ENCODE data around the gene ACSM4.
"Not testable (repeated sequence)": the region's sequence is repeated elsewhere in the genome, so short reads cannot be mapped to it uniquely, and the experiment has no call there.

Gene ACSM4, protein sequence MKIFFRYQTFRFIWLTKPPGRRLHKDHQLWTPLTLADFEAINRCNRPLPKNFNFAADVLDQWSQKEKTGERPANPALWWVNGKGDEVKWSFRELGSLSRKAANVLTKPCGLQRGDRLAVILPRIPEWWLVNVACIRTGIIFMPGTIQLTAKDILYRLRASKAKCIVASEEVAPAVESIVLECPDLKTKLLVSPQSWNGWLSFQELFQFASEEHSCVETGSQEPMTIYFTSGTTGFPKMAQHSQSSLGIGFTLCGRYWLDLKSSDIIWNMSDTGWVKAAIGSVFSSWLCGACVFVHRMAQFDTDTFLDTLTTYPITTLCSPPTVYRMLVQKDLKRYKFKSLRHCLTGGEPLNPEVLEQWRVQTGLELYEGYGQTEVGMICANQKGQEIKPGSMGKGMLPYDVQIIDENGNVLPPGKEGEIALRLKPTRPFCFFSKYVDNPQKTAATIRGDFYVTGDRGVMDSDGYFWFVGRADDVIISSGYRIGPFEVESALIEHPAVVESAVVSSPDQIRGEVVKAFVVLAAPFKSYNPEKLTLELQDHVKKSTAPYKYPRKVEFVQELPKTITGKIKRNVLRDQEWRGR

GRCh38 chr12:7303772-7304171, at the start of gene ACSM4:
TSS of gene ACSM4 (plus strand) at chr12:7304072. CDS start at chr12:7304332, 260 bp downstream.
- no peak for DNase-seq

- DNase-seq: no peak
These were observed 44.8 kb upstream of the ACSM4 start for GRCh38 chr12:7259060-7259459.

DNA sequence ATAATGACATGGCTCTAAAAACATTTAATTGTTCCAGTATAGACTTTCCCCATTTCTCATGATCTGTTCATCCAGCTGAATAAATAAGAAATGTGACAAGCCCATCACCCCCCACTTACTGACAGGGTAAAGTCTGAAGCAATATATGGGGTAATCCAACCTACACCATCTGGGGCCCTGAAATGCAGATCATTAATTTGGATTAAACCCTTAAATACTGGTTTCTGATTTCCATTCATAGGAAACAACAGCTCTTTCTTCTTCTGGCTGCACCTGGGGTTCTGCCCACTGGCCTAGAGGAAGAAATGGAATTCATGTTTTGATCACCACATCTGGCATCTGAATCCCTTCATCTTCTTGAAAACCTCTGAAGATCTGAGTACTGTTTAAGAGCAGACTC, 39.3 kb upstream of the ACSM4 start:
- DNase-seq: no peak

DNA sequence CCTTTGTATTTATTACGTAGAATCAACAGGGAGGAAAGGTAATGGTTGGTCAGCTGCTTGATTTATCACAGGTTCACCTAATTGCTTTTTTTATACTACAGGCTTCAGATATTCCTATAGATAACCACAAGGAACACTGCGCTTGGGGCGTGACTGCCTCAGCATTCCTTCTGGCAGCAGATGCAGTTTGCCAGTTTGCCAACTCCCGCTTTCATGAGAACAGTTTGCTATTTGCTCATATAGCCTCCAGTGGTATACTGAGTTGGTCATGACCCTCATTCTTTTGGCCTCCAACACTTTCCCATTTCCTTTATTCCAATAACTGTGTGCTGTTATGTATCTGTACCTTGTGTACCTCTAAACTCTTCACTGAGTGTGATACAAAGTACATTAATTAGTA, 38.6 kb upstream of the ACSM4 start:
- DNase-seq: no peak

- no peak for DNase-seq
These were observed 34.6 kb upstream of the ACSM4 start for GRCh38 chr12:7269273-7269672.

GRCh38 chr12:7271893-7272514, 31.9 kb upstream of the ACSM4 start:
- no peak for DNase-seq

DNA sequence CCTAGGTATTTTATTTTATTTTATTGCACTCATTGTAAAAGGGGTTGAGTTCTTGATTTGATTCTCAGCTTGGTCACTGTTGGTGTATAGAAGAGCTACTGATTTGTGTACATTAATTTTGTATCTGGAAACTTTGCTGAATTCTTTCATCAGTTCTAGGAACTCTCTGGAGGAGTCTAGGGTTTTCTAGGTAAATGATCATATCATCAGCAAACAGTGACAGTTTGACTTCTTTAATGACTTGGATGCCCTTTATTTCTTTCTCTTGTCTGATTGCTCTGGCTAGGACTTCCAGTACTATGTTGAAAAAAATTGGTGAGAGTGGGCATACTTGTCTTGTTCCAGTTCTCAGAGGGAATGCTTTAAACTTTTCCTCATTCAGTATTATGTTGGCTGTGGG, 28.4 kb upstream of the ACSM4 start:
- DNase-seq: not testable (repeated sequence)

GRCh38 chr12:7282844-7283243, 21.0 kb upstream of the ACSM4 start:
- DNase-seq: no peak

DNA sequence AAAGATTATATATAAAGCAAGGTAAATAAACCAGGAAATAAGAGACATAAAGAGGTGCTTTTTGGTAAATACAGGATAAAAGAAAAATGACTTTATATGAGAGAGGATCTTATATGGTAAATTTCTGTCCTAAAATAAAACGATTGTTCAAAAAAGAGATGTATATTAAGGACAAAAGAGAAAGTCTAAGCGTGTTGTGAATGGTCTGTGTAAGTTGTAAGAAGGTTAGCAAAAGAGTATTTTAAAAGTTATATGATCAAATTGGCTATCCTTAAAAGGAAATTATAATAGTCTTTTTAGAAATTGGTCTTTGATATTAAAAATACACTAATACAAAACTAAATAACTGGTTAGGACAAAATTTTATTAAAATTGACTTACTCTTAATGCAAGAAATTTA, 14.1 kb upstream of the ACSM4 start:
- no peak for DNase-seq

DNA sequence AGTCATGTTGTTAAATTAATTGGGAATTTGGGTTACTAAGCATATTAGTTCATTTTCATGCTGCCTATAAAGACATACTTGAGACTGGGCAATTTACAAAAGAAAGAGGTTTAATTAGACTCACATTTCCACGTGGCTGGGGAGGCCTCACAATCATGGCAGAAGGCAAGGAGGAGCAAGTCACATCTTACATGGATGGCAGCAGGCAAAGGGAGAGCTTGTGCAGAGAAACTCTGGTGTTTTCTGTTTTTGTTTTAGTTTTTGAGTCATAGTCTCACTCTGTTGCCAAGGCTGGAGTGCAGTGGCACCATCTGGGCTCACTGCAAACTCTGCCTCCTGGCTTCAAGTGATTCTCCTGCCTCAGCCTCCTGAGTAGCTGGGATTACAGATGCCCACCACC, 13.3 kb upstream of the ACSM4 start:
- DNase-seq: not testable (repeated sequence)

DNA sequence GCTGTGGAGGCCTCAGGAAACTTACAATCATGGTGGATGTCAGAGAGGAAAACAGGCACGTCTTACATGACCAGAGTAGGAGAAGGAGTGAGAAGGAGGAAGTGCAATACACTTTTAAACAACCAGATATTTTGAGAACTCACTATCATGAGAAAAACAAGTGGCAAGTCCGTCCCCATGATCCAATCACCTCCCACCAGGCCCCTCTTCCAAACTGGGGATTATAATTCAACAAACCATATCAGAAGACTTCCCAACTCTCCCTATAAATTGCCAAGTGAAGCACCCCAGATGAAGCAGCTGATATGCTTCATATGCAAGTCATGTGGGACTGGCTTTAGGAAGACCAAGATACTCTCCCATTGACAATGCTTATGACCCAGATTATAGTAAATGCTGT, 11.6 kb upstream of the ACSM4 start:
- DNase-seq: no peak

GRCh38 chr12:7293670-7294069, 10.2 kb upstream of the ACSM4 start:
- no peak for DNase-seq

DNA sequence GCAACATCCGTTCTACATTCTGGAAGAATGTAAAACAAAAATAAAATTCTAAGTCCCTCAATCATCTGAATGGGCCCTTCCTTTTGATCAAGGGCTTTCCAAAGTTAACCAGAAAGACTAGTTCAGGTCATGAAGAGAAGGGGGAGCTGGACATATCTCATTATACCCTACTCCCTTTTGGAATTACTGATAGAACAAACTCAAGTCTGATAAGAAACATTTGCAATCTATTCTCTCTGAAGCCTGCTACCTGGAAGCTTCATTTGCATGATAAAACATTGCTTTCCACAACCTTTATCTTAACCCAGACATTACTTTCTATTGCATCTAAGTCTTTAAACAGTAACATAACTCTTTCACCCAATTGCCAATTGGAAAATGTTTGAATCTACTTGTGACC, 8.3 kb upstream of the ACSM4 start:
- DNase-seq: no peak

GRCh38 chr12:7297865-7298264, 6.0 kb upstream of the ACSM4 start:
- DNase-seq: no peak

- no peak for DNase-seq
These were observed 1.4 kb upstream of the ACSM4 start for GRCh38 chr12:7302266-7302986.

- DNase-seq: no peak
These were observed 642 bp upstream of the ACSM4 start for GRCh38 chr12:7303230-7303629.

DNA sequence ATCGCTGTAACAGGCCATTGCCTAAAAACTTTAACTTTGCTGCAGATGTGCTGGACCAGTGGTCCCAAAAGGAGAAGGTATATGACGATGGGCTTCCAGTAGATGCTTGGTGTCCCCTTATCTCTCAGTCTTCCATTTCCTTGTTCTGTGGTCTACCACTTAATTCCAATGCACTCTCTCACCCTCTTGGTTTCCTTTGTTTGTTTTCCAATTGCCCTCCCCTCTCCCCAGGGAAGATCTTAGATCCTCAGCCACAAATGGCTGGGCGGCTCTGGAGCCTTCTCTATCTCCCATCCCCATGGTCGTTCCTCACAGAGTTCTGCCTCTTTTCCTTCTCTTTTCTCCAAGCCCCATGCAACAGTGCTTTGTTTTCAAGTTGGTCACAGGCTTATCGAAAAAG, 584 bp downstream of the ACSM4 start:
- DNase-seq: no peak

DNA sequence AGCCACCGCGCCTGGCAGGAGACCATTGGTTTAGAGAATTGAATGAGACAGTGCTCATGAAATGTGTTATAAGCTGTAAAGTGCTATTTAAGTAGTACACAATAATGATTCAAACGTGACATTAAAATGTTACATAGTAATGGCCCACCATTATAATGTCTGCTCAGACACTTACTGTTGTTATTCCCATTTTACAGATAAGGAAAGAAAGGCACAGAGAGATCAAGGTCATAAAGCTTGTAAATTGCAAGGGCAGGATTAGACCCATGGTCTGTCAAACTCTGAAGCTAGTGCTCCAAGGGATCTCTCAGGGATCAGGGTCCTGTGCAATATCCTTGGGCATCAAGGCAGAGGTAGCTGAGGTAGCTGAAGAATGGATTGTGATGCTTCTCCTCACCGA, 6.2 kb downstream of the ACSM4 start:
- no peak for DNase-seq

- no peak for DNase-seq
These were observed 16.1 kb downstream of the ACSM4 start for GRCh38 chr12:7319930-7320329.

- DNase-seq: no peak
These were observed 17.8 kb downstream of the ACSM4 start for GRCh38 chr12:7321624-7322023.

DNA sequence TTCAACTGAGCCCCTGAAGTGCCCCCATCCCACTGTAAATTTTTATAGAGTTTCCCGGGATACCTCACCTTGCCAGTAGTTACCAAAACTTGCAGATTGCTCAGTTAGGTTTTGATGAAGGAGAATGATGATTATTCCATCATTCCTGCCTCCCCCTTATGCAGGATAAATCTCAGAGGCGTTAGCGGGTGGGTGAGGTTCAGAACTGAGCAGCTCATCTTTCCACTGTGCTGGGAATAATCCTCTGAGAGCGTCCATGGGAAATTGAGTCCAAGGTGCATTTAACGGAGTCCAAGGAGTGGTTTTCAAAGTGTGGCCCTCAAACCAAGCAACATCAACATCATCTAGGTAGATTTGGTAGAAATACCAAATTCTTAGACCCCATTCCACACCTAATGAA, 18.7 kb downstream of the ACSM4 start:
- no peak for DNase-seq

- DNase-seq: no peak
These were observed 20.3 kb downstream of the ACSM4 start for GRCh38 chr12:7324176-7324575.

- DNase-seq: no peak
These were observed 24.0 kb downstream of the ACSM4 start for GRCh38 chr12:7327918-7328317.

DNA sequence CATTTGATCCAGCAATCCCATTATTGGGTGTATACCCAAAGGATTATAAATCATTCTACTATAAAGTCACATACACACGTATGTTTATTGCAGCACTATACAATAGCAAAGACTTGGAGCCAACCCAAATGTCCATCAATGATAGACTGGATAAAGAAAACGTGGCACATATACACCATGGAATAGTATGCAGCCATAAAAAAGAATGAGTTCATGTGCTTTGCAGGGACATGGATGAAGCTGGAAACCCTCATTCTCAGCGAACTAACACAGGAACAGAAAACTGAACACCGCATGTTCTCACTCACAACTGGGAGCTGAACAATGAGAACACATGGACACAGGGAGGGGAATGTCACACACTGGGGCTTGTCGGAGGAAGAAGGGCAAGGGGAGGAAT, 33.9 kb downstream of the ACSM4 start:
- DNase-seq: not testable (repeated sequence)
